ENCODE results near the gene FAM162A. TPM values are rescaled to one million over a fixed set of nuclear protein-coding genes. Genes with fewer than 3 reads are reported as not detected.
A peak's percentile ranks its signal among the peaks of the same experiment; 100 is the strongest.
"Not testable (repeated sequence)": the region's sequence is repeated elsewhere in the genome, so short reads cannot be mapped to it uniquely, and the experiment has no call there.

The FAM162A gene
- total RNA-seq, 1 experiment from 2014 or later: 38.0 TPM

- no peak overlapping the region for H3K27ac Mint-ChIP-seq (ENCODE audit: unreplicated experiment)
- peaks cover 7% of the 10 kb centered on the region for H3K36me3 Mint-ChIP-seq (ENCODE audit: insufficient read depth, unreplicated experiment)
- no peaks in the 10 kb centered on the region for H3K4me1 Mint-ChIP-seq (ENCODE audit: low read depth, unreplicated experiment)
- intact Hi-C loops (cut with micrococcal nuclease; ENCODE audit: unreplicated experiment): loop anchor here (10.0 kb wide), 2 partner anchors 104 to 814 kb away; partner anchors contain the start of gene POLQ
- no TSS peak for BruUV-seq (replicated peaks)
- no peak for TF ChIP-seq CTCF (IDR thresholded peaks at IDR 0.05; ENCODE audit: unreplicated experiment)
- H3K27me3 Mint-ChIP-seq (ENCODE audit: unreplicated experiment): no peaks in the 10 kb centered on the region
- no peaks in the 10 kb centered on the region for H3K9me3 Mint-ChIP-seq (ENCODE audit: low read depth, unreplicated experiment)
- no peak for DNase-seq
- H3K4me3 Mint-ChIP-seq (ENCODE audit: low read depth, unreplicated experiment): no peak overlapping the region
- CTCF ChIA-PET: interaction anchor here (1.2 kb wide), 1 partner anchor 52 kb away, joined by 6 read pairs; no protein-coding TSS in a partner anchor
Measured at GRCh38 chr3:122358703-122359032, 25.3 kb upstream of the FAM162A start.

GRCh38 chr3:122362026-122362425 lies 22.0 kb upstream of the FAM162A start:
- intact Hi-C loops (cut with micrococcal nuclease; ENCODE audit: unreplicated experiment): no loop called here
- Mint-ChIP-seq H3K36me3 (ENCODE audit: insufficient read depth, unreplicated experiment) (peaks cover 7% of the 10 kb centered on the region), H3K27ac (ENCODE audit: unreplicated experiment) (no peak overlapping the region)

GRCh38 chr3:122364490-122364889 lies 19.5 kb upstream of the FAM162A start:
- no peak for DNase-seq
- no peaks in the 10 kb centered on the region for H3K9me3 Mint-ChIP-seq (ENCODE audit: low read depth, unreplicated experiment)
- peak overlapping the region; percentile 25 for H3K27ac Mint-ChIP-seq (ENCODE audit: unreplicated experiment)
- peaks cover 10% of the 10 kb centered on the region for H3K36me3 Mint-ChIP-seq (ENCODE audit: insufficient read depth, unreplicated experiment)
- intact Hi-C loops (cut with micrococcal nuclease; ENCODE audit: unreplicated experiment): no loop called here
- no peak for TF ChIP-seq CTCF (IDR thresholded peaks at IDR 0.05; ENCODE audit: unreplicated experiment)
- H3K4me1 Mint-ChIP-seq (ENCODE audit: low read depth, unreplicated experiment): peaks cover 30% of the 10 kb centered on the region
- H3K4me3 Mint-ChIP-seq (ENCODE audit: low read depth, unreplicated experiment): no peak overlapping the region
- BruUV-seq (replicated peaks): no TSS peak
- H3K27me3 Mint-ChIP-seq (ENCODE audit: unreplicated experiment): no peaks in the 10 kb centered on the region
- CTCF ChIA-PET: interaction anchor here (2.8 kb wide), 1 partner anchor 19 kb away, joined by 17 read pairs; the partner anchor contains the start of genes FAM162A and MIX23

More at GRCh38 chr3:122362026-122362425, 22.0 kb upstream of the FAM162A start:
- BruUV-seq (replicated peaks): no TSS peak
- CTCF ChIA-PET: no interaction called here
- DNase-seq: no peak
- Mint-ChIP-seq H3K27me3 (ENCODE audit: unreplicated experiment) (no peaks in the 10 kb centered on the region), H3K4me3 (ENCODE audit: low read depth, unreplicated experiment) (no peak overlapping the region), H3K4me1 (ENCODE audit: low read depth, unreplicated experiment) (peaks cover 27% of the 10 kb centered on the region), H3K9me3 (ENCODE audit: low read depth, unreplicated experiment) (no peaks in the 10 kb centered on the region)
- TF ChIP-seq CTCF (IDR thresholded peaks at IDR 0.05; ENCODE audit: unreplicated experiment): no peak

GRCh38 chr3:122365073-122365472 lies 18.9 kb upstream of the FAM162A start:
- intact Hi-C loops (cut with micrococcal nuclease; ENCODE audit: unreplicated experiment): no loop called here
- Mint-ChIP-seq H3K4me1 (ENCODE audit: low read depth, unreplicated experiment) (peaks cover 30% of the 10 kb centered on the region), H3K36me3 (ENCODE audit: insufficient read depth, unreplicated experiment) (peaks cover 11% of the 10 kb centered on the region), H3K4me3 (ENCODE audit: low read depth, unreplicated experiment) (peak overlapping the region; percentile 36), H3K27me3 (ENCODE audit: unreplicated experiment) (no peaks in the 10 kb centered on the region), H3K9me3 (ENCODE audit: low read depth, unreplicated experiment) (no peaks in the 10 kb centered on the region), H3K27ac (ENCODE audit: unreplicated experiment) (peak overlapping the region; percentile 85)
- CTCF ChIA-PET: interaction anchor here (2.0 to 2.8 kb wide), 2 partner anchors 19 to 59 kb away, joined by 5 to 17 read pairs; partner anchors contain the start of genes FAM162A and MIX23
- TF ChIP-seq CTCF (IDR thresholded peaks at IDR 0.05; ENCODE audit: unreplicated experiment): no peak
- no peak for DNase-seq
- TSS peak; percentile 18 for BruUV-seq (replicated peaks)

- H3K27me3 Mint-ChIP-seq (ENCODE audit: unreplicated experiment); intact Hi-C loops (cut with micrococcal nuclease; ENCODE audit: unreplicated experiment); BruUV-seq (replicated peaks); H3K9me3 Mint-ChIP-seq (ENCODE audit: low read depth, unreplicated experiment): not testable (repeated sequence)
- peaks cover 30% of the 10 kb centered on the region for H3K4me1 Mint-ChIP-seq (ENCODE audit: low read depth, unreplicated experiment)
- CTCF ChIA-PET: interaction anchor here (1.0 to 2.8 kb wide), 3 partner anchors 18 to 264 kb away, joined by 3 to 17 read pairs (median 5); partner anchors contain the start of genes FAM162A and MIX23
- peaks cover 11% of the 10 kb centered on the region for H3K36me3 Mint-ChIP-seq (ENCODE audit: insufficient read depth, unreplicated experiment)
- DNase-seq: peak; percentile 36
- H3K4me3 Mint-ChIP-seq (ENCODE audit: low read depth, unreplicated experiment): peak overlapping the region; percentile 36
- peak overlapping the region; percentile 85 for H3K27ac Mint-ChIP-seq (ENCODE audit: unreplicated experiment)
Measured at GRCh38 chr3:122365582-122366378, 18.2 kb upstream of the FAM162A start.
